ENCODE data around the gene URAD.

- TF ChIP-seq CTCF (IDR thresholded peaks at IDR 0.05) (no peak), POLR2A (IDR thresholded peaks at IDR 0.05) (no peak)
Measured at GRCh38 chr13:27954406-27954851, 34.1 kb downstream of the URAD start.

Measured in adrenal gland (tissue), 5 donors.